ENCODE measurements around the gene ASB9.

DNA sequence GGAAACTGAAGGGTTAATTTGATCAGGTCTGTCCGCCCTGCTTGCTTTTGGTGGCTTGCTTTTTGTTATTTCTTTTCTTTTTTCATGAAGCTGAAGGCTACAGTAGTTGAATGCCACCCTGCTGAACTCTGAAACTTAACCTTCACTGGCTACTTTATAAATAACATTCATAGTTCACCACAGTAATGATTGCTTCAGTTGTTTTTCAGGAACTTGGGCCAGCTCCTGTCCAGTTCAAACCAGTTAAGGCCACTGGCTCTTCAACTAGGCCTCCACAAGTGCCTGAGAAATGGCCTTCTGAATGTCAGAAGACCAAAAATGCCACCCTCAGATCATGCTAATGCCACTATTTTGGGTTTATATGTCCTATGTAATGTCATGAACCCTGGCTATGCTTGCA, 7.7 kb upstream of the ASB9 start:
- TF ChIP-seq EZH2 (IDR thresholded peaks at IDR 0.05; ENCODE audit: insufficient read depth, poor library complexity, severe bottlenecking), result no peak
- no peak for TF ChIP-seq EZH2phosphoT487 (IDR thresholded peaks at IDR 0.05; ENCODE audit: insufficient read depth, low read depth)
